ENCODE measurements around the gene ERRFI1. TPM values are rescaled to one million over a fixed set of nuclear protein-coding genes. Genes with fewer than 3 reads are reported as not detected.

ERRFI1 gene
- total RNA-seq, 1 donor from 2014 or later = 44.8 TPM

DNA sequence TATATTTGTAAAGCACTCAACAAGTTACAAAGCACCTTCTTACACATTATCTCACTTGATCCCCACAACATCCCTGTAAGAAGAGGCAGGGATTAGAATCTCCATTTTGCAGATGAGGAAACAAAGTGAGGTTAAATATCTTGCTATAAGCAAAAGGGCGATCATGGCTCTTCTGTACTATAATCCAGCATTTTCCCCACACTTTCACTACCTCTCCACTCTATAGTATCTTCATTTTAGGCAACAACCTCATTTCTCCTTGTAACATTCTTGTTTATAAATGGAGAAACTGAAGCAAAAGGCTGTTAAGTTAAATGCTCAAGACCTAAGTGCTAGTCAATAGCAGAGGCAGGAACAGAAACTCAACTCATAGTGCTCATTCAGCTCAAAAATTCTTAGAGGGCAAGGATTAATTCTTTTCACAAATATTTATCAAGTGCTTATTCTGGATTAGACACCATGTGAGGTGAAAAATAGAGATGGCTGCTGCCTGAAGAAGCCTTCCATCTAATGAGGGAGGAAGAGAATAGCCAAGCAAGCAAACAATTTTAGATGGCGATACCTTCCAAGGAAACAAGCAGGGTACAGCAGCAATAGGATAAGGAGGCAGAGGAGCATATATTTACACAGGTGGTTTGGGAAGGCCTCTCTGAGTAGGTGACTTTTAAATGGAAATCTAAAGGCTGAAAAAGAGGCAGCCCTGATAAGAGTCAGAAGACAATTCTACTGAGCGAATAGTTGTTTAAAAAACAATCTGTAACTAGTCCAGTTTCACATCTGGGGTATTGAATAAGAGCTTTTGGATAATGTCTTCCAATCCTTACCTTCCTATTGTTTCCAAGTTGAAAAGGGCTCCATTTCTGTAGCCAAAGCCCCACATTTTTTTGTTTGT lies 3.5 kb downstream of the ERRFI1 start:
- DNase-seq (ENCODE audit: low spot score) = no peak
- H4K20me1 ChIP-seq (ENCODE audit: low read depth) = peaks cover 56% of the 10 kb centered on the region
- H3K4me2 ChIP-seq = peak overlapping the region; percentile 97
- no peaks in the 10 kb centered on the region for H3K36me3 Mint-ChIP-seq
- peaks cover 80% of the 10 kb centered on the region for H3K4me1 Mint-ChIP-seq
- H3K4me3 ChIP-seq = peak overlapping the region; percentile 96
- peaks cover 6% of the 10 kb centered on the region for H3K27me3 Mint-ChIP-seq (ENCODE audit: insufficient read depth, low read depth)
- no peaks in the 10 kb centered on the region for H3K36me3 ChIP-seq
- H3K27ac ChIP-seq = peak overlapping the region; percentile 5
- peaks cover 7% of the 10 kb centered on the region for H3K27me3 ChIP-seq
- no peak overlapping the region for H2AFZ ChIP-seq (replicated peaks)
- H3K4me1 ChIP-seq = peaks cover 80% of the 10 kb centered on the region
- H3K4me3 Mint-ChIP-seq = peak overlapping the region; percentile 66
- no peaks in the 10 kb centered on the region for H3K9me3 Mint-ChIP-seq
- H3K9ac ChIP-seq = no peak overlapping the region
- TF ChIP-seq EZH2 (IDR thresholded peaks at IDR 0.05) = no peak
- TF ChIP-seq EZH2phosphoT487 (IDR thresholded peaks at IDR 0.05) = no peak
- TF ChIP-seq, protein P1, sequence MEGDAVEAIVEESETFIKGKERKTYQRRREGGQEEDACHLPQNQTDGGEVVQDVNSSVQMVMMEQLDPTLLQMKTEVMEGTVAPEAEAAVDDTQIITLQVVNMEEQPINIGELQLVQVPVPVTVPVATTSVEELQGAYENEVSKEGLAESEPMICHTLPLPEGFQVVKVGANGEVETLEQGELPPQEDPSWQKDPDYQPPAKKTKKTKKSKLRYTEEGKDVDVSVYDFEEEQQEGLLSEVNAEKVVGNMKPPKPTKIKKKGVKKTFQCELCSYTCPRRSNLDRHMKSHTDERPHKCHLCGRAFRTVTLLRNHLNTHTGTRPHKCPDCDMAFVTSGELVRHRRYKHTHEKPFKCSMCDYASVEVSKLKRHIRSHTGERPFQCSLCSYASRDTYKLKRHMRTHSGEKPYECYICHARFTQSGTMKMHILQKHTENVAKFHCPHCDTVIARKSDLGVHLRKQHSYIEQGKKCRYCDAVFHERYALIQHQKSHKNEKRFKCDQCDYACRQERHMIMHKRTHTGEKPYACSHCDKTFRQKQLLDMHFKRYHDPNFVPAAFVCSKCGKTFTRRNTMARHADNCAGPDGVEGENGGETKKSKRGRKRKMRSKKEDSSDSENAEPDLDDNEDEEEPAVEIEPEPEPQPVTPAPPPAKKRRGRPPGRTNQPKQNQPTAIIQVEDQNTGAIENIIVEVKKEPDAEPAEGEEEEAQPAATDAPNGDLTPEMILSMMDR (IDR thresholded peaks at IDR 0.05) = no peak
- peak overlapping the region; percentile 24 for H3K27ac Mint-ChIP-seq
- H3K79me2 ChIP-seq (ENCODE audit: low read depth) = peaks cover 77% of the 10 kb centered on the region
- H3F3A ChIP-seq (ENCODE audit: low read depth) = peaks cover 32% of the 10 kb centered on the region
- H3K9me3 ChIP-seq (ENCODE audit: low read depth) = no peaks in the 10 kb centered on the region

DNA sequence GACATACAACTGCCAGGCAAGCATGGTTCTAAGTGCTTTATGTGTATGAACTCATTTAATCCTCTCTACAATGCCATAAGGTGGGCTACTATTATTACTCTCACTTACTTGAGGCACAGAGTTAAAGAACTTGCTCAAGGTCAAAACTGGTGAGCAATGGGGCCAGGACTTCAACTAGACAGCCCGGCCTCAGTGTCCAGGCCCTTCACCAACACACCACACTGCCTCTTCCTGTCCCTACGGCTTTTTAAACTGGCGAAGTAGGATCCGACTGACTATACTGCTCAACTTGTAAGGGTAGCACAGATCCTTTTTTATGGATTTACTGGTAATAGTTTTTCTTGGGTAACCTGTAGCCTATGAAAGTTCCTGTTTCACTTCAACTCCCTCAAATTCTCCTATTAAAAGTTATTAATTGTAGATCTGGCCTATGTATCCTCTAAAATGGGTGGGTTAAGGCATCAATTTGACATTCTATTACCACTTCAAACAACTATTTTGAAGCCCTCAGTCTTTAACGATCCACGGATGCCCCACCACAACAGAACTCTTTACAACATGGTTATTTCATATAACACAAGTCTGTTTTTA lies 4.3 kb downstream of the ERRFI1 start:
- Mint-ChIP-seq H3K36me3 (no peaks in the 10 kb centered on the region), H3K27ac (no peak overlapping the region), H3K4me3 (no peak overlapping the region), H3K9me3 (no peaks in the 10 kb centered on the region), H3K4me1 (peaks cover 80% of the 10 kb centered on the region), H3K27me3 (ENCODE audit: insufficient read depth, low read depth) (peaks cover 3% of the 10 kb centered on the region)
- Histone ChIP-seq H3K4me2 (peak overlapping the region; percentile 97), H3K27ac (no peak overlapping the region), H3K79me2 (ENCODE audit: low read depth) (peaks cover 86% of the 10 kb centered on the region), H3K9me3 (ENCODE audit: low read depth) (no peaks in the 10 kb centered on the region), H3K36me3 (no peaks in the 10 kb centered on the region), H3K9ac (no peak overlapping the region), H4K20me1 (ENCODE audit: low read depth) (peaks cover 56% of the 10 kb centered on the region), H3F3A (ENCODE audit: low read depth) (peaks cover 31% of the 10 kb centered on the region), H2AFZ (replicated peaks) (no peak overlapping the region), H3K4me1 (peaks cover 81% of the 10 kb centered on the region), H3K4me3 (no peak overlapping the region), H3K27me3 (peaks cover 7% of the 10 kb centered on the region)
- DNase-seq (ENCODE audit: low spot score) = no peak
- TF ChIP-seq, protein P1 (IDR thresholded peaks at IDR 0.05) = no peak
- TF ChIP-seq EZH2 (IDR thresholded peaks at IDR 0.05) (no peak), EZH2phosphoT487 (IDR thresholded peaks at IDR 0.05) (no peak)

DNA sequence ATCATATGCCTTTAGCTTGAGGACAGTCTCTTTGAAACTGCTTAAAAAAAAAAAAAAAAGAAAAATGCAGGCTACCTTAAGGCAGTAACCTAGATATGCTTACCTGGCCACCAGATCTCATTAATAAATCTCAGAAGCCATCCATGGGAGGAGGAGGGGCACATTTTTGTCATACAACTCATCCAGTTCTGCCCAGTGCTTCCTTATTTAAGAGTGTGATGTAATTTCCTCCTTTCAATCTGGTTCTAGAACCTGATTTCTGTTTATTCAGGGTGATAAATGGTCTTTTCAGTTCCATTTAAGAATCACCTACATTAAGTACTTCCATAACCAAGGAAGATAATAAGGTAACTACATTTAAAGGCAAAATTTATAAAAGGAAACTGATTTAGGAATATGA lies 6.1 kb downstream of the ERRFI1 start:
- Mint-ChIP-seq H3K36me3 (no peaks in the 10 kb centered on the region), H3K27me3 (ENCODE audit: insufficient read depth, low read depth) (no peaks in the 10 kb centered on the region), H3K4me3 (no peak overlapping the region), H3K27ac (peak overlapping the region; percentile 96), H3K9me3 (no peaks in the 10 kb centered on the region), H3K4me1 (peaks cover 93% of the 10 kb centered on the region)
- Histone ChIP-seq H3K27me3 (peaks cover 4% of the 10 kb centered on the region), H2AFZ (replicated peaks) (no peak overlapping the region), H3K4me2 (peak overlapping the region; percentile 83), H3K27ac (peak overlapping the region; percentile 83), H3F3A (ENCODE audit: low read depth) (peaks cover 31% of the 10 kb centered on the region), H3K4me3 (no peak overlapping the region), H3K4me1 (peaks cover 96% of the 10 kb centered on the region), H3K36me3 (no peaks in the 10 kb centered on the region), H3K9me3 (ENCODE audit: low read depth) (no peaks in the 10 kb centered on the region), H4K20me1 (ENCODE audit: low read depth) (peaks cover 52% of the 10 kb centered on the region), H3K9ac (no peak overlapping the region), H3K79me2 (ENCODE audit: low read depth) (peaks cover 94% of the 10 kb centered on the region)
- DNase-seq (ENCODE audit: low spot score) = no peak
- TF ChIP-seq, protein P1 (IDR thresholded peaks at IDR 0.05) = no peak
- no peak for TF ChIP-seq EZH2 (IDR thresholded peaks at IDR 0.05)
- no peak for TF ChIP-seq EZH2phosphoT487 (IDR thresholded peaks at IDR 0.05)
